ENCODE data around the gene MACROH2A1.
A peak's percentile ranks its signal among the peaks of the same experiment; 100 is the strongest.

Gene MACROH2A1

DNA sequence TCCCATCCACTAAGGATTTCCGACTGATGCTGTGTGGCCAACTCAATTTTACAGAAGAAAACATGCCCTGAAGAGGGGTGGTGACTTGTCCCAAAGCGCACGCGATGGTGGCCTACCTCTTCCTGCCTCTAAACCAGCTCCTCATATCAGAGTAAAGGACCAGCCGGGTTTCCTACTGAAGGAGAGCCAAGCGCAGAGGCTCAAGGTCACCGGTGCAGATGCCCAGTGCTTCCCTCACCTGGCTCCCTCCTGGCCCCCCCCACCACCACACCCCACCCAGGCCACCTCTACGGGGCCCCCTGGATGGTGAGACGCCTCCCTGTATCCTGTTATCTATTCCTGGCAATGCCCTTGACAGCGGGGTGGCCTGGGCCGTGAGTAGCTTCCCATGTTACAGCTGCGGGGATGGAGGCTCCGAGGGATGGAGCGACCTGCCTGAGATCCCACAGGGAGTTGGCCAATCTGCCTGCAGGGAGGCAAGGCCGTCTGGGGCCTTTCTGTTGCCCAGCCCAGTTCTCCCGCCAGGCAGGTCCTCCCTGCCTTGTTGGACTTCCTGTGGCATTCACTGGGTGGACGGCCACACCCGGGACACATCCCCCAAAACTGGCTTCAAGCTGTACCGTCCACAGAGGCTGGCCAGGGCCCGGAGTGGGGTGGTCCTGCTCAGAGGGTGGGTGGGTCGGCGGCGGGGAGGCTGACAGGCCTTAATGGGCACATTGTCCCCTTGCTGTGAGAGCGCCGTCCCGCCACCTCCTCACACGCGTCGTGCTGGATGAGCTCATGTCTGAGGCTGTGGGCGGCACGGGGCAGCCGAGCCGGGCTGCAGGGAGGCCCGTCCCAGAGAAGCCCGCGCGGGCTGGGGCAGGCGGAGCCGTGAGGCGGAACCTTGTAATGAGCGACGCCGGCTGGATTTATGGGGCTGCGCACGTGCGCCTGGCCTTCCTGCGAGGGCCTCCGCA is 72.5 kb downstream of the MACROH2A1 start:
- Histone ChIP-seq H3K27ac (peak overlapping the region in 1 of 21 experiments; percentile 41), H3K4me3 (no peak overlapping the region)

DNA sequence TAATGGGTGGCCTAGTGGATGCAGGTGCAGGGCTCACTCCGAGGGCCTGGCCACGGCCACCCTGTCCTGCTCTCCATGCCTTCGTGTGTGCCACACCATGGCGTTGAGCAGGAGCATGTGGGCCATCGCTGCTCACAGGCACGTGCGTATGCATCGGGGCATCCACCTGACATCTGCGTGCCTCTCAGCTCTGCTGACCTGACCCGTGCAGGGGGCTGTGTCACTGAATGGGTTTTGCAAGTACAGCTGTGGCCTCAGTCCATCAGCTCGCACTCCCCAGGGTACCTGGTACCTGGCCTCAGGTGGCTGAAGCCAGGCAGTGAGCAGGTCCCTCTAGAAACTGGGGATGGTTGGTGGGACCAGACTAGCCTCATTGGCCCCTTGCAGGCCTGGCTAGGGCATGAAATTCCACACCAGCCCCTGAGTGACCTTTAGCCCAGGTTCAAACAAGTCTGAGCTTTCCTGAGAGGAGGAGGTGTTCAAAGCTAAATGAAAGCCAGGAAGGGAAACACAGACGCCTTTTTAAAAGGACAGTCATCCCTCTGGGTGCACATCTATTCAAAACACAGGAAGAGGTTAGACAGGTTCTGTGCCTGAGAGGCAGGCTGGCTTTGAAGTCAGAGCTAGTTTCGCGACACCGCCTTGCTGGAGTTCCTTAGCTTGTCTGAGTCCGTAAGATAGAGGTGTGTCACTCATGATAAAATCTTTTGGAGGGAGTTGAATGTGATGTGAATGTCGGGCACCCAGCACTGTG is 74.0 kb downstream of the MACROH2A1 start:
- no peak overlapping the region for H3K4me3 ChIP-seq
- peak overlapping the region in 3 of 21 experiments; percentile 10 to 41 (median 12) for H3K27ac ChIP-seq

DNA sequence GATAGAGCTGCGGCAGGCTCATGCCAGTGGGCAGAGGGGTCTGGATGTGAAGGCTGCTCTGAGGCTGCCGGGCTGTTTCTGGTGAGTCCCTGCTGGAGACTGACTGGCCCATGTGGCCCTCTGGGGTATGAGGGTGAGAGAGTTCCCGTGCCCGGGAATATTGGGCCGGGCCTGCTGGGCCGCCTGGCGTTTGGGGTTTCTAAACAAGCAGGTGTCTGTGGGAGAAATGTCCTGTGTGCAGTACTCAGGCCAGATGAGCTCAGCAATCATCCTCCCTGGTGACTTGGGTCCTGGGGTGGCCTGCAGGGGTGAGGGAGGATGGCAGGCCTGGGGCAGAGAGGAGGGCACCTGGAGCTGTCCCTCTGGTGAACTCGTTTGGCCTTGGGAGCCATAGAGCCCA is 74.9 kb downstream of the MACROH2A1 start:
- H3K27ac ChIP-seq: no peak overlapping the region

DNA sequence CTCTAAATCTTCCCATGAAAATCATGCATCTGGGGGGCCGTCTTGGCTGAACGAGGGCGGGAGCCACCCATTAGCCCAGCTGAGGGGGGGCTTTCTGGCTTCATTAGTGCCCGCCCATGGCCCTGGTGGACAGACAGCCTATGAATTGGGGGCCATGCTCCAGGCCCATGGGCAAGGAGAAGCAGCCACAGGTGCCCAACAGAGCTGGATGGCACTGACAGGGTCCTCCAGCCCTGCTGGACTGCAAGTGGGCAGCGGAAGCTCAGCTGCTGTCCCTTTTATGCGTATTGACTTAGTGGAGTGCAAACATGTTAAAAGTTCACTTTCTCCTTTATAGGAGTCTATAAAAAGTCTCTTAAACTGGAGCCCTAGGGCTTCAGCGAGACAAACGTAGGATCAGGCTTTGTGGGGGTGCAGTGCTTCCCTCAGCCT is 75.3 kb downstream of the MACROH2A1 start:
- no peak overlapping the region for H3K27ac ChIP-seq

More for the DNA sequence above, 74.9 kb downstream of the MACROH2A1 start:
- H3K4me3 ChIP-seq: no peak overlapping the region

DNA sequence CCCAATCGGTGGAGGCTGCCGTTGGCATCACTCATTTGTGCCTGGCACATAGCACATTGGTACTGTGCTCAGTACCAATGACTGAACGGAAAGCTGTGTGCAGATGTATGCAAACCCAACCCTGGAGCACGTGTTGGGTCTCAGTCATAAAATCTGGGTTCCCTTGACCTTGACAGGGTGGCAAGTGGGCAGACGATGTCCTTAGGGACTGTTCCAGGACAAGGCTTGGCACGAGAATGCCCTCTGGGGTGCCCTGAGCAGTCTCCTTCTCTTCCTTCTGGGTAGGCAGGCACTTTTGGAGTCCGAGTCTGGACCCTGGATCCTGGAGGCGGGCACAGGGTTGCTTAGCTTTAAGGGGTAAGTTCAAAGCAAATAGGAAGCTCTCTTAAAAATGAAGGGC is 75.8 kb downstream of the MACROH2A1 start:
- H3K4me3 ChIP-seq: no peak overlapping the region
- no peak overlapping the region for H3K27ac ChIP-seq

More for the DNA sequence above, 75.3 kb downstream of the MACROH2A1 start:
- no peak overlapping the region for H3K4me3 ChIP-seq

DNA sequence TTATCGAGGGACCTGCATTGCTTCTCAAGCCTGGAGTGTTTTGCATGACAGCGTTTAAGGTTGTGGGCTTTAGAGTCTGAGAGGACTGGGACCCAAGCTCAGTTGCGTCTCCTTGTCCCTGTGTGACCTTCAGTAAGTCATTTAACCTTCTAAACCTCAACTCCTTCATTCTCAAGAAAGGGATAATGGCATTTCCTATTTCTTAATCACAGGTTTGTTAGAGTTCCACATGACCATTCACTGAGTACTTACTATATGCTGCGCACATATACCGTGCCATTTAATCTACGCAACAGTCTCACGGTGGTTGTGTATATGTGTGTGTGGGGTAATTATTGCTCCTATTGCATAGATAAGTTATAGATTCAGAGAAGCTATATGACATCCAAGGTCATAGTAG is 76.3 kb downstream of the MACROH2A1 start:
- H3K4me3 ChIP-seq: no peak overlapping the region
- no peak overlapping the region for H3K27ac ChIP-seq

DNA sequence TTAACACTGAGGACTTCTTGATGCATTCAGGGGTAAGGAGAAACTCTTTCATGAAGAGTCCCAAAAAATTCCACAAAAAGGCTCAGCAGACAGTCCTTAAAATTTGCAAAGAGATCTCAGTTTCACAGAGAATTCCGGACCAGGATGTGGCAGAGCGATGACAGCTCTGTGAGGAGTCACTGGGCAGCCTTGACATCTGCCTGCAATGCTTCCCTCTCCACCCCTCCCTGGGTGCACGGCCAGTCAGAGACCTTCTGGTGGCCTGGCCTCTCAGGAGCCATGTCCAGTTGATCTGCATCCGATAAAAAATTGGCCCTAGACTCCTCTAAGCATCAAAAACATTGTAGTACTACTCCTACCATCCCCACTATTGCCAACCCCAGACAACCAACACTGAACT is 76.8 kb downstream of the MACROH2A1 start:
- Histone ChIP-seq H3K4me3 (no peak overlapping the region), H3K27ac (no peak overlapping the region)

DNA sequence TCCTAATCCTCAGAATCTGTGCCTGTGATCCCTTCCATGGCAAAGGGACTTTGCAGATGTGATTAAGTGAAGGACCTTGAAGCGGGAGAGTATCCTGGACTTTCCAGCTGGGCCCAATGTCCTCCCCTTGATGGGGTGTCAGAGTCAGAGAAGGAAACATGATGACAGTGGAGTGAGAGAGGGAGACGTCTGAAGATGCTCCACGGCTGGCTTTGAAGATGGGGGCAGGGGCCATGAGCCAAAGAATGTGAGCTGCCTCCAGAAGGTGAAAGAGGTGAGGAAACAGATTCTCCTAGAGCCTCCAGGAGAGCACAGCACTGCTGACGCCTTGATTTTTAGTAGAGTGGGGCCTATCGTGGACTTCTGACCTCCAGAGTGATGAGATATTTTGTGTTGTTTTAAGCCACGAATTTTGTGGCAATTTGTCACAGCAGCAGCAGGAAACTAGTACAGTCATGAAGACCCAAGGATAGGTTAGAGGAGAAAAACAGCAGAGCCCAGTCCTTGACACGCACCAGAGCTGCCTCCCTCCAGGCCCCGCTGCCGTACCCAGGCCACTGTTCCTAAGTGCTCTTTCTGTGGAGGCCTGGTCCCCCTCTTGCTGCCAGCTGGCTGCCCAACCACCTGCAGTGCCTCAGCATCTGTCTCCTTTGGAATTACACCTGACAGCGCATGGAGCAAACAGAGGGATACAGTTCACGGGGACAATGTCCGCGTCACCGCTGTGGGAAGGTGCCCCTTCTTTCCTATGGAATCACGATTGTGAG is 78.1 kb downstream of the MACROH2A1 start:
- Histone ChIP-seq H3K4me3 (no peak overlapping the region), H3K27ac (no peak overlapping the region)

DNA sequence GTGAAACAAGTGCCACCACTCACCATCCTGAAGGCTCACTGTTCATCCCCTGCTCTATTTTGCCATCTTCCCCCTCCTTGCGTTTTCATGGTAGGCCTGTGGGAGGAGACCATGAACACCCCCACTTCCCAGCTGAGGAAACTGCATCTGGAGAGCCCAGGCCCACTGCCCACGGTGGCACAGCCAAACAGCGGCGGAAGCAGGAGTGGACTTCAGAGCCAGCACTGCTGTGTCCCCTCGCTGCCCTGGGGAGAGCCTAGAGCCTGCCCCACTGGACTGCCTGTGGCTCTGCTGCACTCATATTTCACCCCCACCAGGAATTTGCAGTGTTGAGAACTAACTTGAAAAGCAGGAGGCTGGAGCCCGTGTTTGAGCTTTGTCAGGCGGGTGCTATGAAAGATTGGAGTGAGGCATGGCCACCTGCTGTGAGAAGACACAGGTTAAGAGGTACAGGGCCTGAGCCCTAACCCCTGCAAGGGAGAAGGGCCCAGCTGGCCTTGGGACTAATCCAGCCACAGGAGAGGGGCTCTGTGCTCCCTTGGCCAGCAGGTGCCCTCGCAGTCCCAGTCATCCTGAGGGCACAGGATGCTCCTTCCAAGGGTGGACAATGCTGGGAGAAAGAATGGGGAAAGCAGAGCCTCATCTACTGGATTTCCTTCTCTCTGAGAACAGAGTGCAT is 79.0 kb downstream of the MACROH2A1 start:
- no peak overlapping the region for H3K4me3 ChIP-seq
- H3K27ac ChIP-seq: no peak overlapping the region

DNA sequence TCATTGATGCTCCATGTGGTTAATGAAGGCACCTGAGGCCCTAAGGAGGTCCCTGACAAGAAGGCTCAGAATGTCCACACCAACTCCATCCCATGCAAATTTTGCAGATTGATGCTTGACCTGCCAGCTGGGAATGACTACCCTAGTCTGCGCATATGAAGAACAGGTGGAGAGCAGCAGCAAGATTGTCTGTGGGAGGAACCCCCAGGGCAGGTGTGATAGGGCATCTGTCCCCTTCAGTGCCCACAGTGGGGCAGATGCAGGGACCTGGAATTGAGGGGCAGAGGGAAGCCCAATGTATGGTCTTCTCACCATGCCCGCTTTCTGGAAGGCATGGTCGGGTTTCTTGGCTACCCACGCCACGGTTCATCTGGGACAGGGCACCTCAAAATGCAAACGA is 79.6 kb downstream of the MACROH2A1 start:
- no peak overlapping the region for H3K27ac ChIP-seq
- H3K4me3 ChIP-seq: no peak overlapping the region

DNA sequence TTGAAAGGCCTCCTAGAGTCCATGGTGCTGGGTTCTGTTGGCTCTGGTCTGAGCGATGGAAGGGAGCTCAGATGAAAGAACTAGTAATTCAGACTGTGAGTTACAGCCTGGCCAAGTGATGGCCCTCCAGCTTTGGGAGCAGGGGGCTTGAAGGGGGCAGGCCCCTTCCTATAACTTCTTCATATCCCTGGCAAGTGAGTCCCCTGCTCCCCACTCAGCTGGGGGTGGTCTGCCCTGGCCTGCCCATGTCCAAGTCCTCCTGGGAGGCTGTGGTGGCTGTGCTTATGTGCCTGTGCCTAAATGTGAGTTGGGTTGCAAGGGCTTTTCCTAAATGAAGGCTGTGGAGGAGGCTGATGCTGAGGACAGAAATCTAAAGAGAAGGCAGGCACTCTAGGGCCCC is 80.1 kb downstream of the MACROH2A1 start:
- no peak overlapping the region for H3K27ac ChIP-seq
- no peak overlapping the region for H3K4me3 ChIP-seq

DNA sequence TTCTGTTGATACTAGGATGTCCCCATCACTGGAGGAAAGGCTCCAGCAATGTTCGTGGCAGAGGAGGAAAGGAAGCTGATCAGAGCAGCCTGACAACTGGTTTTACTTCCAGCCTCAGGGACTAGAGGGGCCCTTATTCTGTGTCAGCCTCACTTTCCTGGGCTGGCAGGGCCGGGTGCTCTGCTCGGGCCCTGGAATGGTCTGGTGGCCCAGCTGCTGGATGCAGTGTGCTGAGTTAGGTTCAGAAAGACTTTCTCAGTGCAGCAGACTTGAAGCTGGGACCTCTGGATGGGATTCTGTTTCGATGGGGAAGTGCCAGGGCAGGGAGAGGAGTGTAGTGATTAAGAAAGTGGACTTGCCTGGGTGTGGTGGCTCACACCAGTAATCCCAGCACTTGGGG is 81.0 kb downstream of the MACROH2A1 start:
- H3K27ac ChIP-seq: no peak overlapping the region
- no peak overlapping the region for H3K4me3 ChIP-seq

DNA sequence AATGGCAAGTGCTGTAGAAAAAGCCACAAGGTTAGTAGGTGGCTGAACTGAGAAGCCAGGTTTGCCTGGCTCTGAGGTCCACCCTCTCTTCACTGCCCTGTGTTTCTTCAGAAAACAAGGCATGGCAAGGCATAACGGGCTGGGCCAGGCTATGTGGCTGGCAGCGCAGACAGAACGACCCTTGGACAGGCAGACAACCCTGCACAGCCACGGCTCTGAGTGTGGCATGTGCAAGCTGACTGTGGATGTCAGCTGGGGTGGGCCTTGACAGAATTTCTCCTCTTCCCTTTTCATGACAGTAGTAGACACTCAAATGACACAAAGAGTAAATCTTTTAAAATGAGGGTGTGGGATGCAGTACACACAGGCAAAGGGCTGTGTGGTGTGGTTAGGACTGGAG is 81.7 kb downstream of the MACROH2A1 start:
- Histone ChIP-seq H3K27ac (no peak overlapping the region), H3K4me3 (no peak overlapping the region)

DNA sequence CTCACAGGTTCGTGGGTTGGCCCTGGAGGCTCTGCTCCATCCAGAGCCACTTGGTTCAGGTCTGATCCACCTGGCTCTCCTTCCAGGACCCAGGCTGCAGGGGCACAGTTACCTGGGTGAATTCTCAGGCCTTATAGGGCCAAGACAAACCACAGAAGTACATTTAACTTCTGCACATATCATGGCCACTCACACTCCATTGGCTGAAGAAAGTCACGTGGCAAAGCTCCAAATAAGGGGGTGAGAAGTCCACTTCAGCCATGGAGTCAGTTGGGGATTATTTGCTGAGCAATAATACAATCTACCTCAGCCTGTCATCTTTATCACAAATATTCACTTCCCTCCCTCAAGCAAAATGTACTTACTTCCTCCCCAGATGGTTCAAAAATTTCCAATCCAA is 83.6 kb downstream of the MACROH2A1 start:
- Histone ChIP-seq H3K27ac (no peak overlapping the region), H3K4me3 (no peak overlapping the region)

DNA sequence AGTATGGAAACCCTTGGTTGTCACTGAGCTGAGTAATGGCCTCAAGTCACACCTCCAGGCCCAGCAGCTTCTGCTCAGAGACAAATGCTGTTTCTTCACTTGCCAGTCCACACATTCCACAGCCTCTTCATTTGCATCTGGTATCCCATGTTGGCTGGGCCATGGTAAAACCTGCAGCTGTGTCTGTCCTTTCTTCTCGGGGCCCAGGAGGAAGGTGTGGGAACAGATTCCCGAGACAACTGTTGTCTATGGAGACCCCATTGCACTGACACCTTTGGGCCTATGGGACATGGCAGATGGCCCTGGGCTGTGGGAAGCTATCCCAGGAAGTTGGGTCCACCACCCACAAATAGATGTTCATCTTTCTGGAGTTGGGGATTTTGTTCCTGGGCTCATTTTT is 85.1 kb downstream of the MACROH2A1 start:
- Histone ChIP-seq H3K4me3 (no peak overlapping the region), H3K27ac (no peak overlapping the region)

DNA sequence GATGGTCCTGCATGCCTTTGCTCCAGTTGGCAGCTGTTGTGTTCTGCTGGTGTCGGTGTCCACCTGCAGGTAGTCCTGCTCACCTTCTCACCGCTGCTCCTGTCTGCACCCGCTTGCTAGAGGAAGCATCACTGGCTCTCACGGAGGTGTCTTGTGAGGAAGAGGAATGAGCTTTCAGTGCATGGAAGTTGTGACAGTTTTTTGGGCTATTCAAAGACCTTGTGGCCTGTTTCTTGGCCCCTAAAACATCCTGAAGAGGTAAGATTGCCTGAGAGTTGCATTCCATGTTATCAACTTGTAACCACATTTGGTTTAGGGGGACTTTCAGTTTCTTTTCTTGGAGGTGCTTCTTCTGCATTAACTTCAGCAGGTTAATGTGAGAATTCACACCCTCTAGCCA is 85.6 kb downstream of the MACROH2A1 start:
- Histone ChIP-seq H3K27ac (no peak overlapping the region), H3K4me3 (no peak overlapping the region)

DNA sequence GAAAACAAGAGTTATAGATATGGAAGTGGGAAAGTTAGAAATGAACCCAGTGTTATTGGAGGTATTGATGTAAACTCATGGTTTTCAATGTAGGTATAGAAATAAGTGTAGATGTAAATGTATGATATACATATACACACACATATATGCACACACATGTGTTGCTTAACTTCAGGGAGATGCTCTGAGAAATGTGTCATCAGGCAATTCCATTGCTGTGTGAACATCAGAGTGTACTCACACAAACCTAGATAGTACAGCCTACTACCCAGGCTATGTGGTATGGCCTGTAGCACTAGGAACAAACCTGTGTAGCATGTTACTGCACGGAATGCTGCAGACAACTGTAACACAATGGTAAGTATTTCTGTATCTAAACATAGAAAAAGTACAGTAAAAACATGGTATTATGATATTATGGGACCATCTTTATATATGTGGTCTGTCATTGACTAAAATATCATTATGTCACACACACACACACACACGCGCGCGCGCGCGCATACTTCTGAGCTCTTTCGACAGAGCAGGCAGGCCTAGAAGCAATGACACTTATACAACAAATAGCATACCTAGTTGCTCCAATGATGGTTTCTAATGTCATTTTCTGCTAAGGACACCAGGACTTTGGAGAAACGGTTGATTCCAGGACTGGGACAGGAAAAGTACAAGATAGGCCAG is 86.6 kb downstream of the MACROH2A1 start:
- no peak overlapping the region for H3K27ac ChIP-seq
- H3K4me3 ChIP-seq: no peak overlapping the region

DNA sequence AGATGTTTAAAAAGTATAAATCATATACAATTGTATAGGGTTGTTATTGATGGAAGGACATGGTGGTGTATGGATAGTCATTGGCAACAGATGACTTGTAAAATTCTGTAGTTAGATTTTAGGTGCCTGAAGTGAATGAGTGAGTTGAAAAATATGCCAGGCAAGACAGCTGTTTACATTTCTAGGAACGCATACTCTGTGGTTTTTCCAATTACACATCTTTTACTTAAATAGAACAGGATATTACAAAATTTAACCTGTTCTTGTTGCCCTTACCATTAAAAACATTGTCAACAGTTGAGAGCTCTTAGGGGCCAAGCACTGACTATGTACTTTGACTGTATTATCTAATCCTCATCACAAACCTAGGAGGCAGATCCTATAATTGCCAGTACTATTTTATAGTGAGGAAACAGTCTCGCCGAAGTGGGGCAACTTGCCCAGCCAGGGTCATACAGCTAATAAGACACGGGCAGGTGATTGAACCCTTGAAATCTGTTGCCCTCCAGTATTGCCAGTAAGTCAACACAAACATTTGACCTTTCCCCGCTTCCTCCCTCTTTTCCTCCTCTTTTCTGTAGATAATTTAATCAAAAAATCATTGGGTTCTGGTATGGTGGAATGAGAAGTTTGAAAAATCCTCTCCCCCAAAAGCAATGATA is 88.6 kb downstream of the MACROH2A1 start:
- no peak overlapping the region for H3K27ac ChIP-seq
- H3K4me3 ChIP-seq: no peak overlapping the region
